Stimulated activated effector memory CD8-positive, alpha-beta T cell treated with anti-CD3 and anti-CD28 coated beads, Interleukin-12 subunit alpha, Interleukin-12 subunit beta, amount 100 ng/mL, for 72 hours (primary cell): ENCODE data around the gene TMEM43.

ENCODE experiments used
- ATAC-seq: fragments of 150-1000 bp; cut with Tn5 transposase; 2 replicates; pipeline ENCODE4 v1.10.0; 2021
- DNase-seq, 2 donors: peaks; one replicate each; pipeline ENCODE4 v3.0.0; 2021 to 2022; ENCODE audit warnings: low spot score in 2 of 2
- H3K27ac Mint-ChIP-seq: one replicate; pipeline ENCODE4 v1.8.0; 2022; ENCODE audit warnings: mild to moderate bottlenecking, mixed read lengths
- H3K36me3 Mint-ChIP-seq: one replicate; pipeline ENCODE4 v1.8.0; 2022; ENCODE audit warnings: mild to moderate bottlenecking, mixed read lengths
- H3K4me1 Mint-ChIP-seq: one replicate; pipeline ENCODE4 v1.8.0; 2022; ENCODE audit warnings: mixed read lengths
- H3K4me3 Mint-ChIP-seq: one replicate; pipeline ENCODE4 v1.8.0; 2022; ENCODE audit warnings: mild to moderate bottlenecking, mixed read lengths
- H3K9me3 Mint-ChIP-seq: one replicate; pipeline ENCODE4 v1.8.0; 2022; ENCODE audit warnings: mixed read lengths

Gene TMEM43

DNA sequence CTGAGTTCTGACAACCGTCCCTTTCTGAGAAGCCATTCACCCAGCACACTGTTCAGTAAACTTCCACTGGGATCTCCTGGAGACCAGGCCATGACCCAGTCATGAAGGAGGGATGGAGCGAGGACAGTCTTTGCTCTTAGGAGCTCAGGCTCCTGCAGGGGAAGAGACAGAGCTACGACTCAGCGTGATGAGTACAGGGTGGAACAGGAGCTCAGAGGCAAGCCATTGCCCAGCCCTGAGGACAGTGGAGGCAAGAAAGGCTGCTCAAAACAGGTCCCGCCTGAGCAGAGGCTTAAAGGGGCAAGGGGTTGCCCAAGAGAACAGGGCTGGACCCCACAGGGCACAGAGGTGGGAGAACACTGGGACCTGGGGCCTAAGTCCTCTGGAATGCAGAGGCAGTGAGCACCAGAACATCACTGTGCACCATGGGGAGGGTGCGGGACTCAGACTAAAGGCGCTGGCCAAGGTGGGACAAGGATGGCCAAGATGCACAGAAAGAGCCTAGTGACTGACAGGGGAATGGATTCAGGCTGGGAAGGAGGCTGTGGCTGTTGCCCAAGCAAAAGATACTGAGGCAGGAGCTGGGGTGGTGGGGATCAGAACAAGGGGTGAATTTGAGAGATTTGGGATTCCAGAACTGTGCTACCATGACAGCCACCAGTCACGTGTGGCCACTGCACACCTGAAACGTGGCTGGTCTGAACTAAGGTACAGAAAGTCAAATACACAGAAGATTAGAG lies 25.8 kb downstream of the TMEM43 start:
- DNase-seq, result no peak
- H3K9me3 Mint-ChIP-seq, result no peaks in the 10 kb centered on the region
- H3K4me3 Mint-ChIP-seq, result no peak overlapping the region
- H3K27ac Mint-ChIP-seq, result peak overlapping the region; percentile 72
- H3K4me1 Mint-ChIP-seq, result peaks cover 19% of the 10 kb centered on the region
- no peak for ATAC-seq
- H3K36me3 Mint-ChIP-seq, result peaks cover 68% of the 10 kb centered on the region

DNA sequence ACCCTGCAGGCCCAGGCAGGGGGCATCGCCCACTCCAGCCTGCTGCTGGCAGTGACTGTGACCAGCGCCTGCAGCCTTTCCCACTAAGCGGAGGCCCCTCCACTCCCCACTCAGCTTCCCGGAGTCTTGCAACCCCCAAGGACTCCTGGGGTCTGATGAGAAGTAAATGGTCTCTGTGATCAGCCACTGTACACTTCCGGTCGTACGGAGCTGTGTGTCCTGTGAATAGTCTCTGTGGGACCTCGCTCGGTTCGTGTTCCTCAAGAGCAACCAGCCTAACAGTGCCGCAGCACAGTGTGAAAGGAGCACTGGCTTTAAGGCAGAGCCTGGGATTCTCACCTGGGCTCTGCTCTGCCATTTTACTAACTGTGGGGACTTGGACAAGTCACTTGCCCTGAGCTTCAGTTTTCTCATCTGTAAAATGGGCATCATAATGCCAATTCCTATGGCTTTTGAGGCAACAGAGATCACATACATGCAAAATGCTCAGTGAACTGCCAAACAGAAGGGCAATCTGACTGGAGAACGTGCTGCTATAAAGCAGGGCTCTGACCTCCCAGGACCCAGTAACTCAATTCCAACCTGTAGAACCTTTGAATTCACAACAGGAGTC lies 26.7 kb downstream of the TMEM43 start:
- H3K36me3 Mint-ChIP-seq, result peaks cover 77% of the 10 kb centered on the region
- DNase-seq (no peak), ATAC-seq (no peak)
- H3K27ac Mint-ChIP-seq, result peak overlapping the region; percentile 72
- H3K9me3 Mint-ChIP-seq, result no peaks in the 10 kb centered on the region
- H3K4me1 Mint-ChIP-seq, result peaks cover 10% of the 10 kb centered on the region
- no peak overlapping the region for H3K4me3 Mint-ChIP-seq

DNA sequence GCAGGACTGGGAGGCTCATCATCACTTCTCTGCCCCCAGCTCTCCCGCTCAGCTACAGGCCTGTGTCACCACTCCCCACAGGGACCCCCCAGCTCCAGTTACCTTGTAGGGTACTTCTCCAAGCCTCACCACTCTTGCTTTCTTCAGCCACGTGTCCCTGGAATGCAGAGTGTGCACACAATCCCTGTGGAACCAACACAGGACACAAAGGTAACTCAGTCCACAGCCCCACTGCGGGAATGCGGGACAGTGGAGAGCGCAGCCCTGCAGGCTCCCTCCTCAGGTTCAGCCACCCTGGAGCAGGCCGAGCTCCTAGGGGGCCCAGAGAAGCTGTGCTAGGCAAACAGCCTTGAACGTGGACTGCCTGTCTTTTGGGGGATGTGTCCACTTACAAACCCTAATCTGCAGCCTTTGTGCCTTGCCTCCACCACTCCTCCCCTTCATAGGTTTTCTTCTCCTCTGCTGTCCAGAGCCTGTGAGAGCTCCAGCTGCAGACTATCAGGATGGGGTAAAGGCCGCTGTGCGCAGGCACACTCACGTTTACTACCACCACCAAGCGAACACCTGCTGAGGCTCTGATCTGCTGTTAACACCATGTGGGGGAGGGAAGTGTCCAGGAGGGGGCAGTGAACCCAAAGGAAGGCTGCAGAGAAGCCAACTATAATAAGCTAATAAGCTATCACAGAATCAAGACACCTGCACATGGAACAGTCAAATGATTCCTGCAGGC lies 27.5 kb downstream of the TMEM43 start:
- Mint-ChIP-seq H3K36me3 (peaks cover 81% of the 10 kb centered on the region), H3K27ac (peak overlapping the region; percentile 63)

DNA sequence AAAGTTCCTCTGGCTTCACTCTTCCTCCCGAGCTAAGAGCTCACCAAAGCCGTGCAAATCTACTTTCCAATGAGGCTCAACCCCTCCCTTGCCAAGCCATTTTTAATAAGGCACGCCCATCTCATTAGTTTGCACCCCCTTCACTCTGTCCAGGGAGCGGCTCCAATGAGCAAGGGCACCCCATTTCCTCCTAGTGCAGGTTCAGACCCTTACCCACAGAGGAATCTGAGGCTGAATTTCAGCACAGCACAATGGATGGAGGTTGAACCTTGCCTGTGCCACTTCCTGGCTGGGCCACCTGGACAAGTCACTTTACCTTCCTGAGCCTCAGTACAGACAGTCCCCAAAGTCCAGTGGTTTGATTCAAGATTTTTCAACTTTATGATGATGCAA lies 28.1 kb downstream of the TMEM43 start:
- H3K36me3 Mint-ChIP-seq, result peaks cover 81% of the 10 kb centered on the region

More for the DNA sequence above, 27.5 kb downstream of the TMEM43 start:
- ATAC-seq, result no peak
- Mint-ChIP-seq H3K4me1 (peaks cover 9% of the 10 kb centered on the region), H3K4me3 (no peak overlapping the region), H3K9me3 (no peaks in the 10 kb centered on the region)
- DNase-seq, result no peak

DNA sequence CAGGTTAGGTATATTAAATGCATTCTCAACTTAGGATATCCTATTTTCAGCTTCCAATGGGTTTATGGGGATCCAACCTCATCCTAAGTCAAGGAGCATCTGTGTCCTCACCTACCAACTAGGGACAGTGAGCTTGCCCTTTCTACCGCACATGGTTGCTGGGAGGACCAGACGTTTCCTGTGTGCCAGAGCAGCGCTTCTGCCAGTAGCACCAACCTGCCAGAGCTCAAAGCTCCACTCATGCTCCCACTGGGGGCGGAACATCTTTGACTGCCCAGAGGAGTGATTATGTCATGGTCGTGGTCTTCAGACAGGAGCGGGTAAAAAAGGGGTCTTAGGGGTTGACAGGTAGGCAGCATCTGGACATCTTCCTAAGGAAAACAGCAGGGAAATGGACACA lies 28.8 kb downstream of the TMEM43 start:
- DNase-seq, result no peak
- Mint-ChIP-seq H3K4me3 (no peak overlapping the region), H3K9me3 (no peaks in the 10 kb centered on the region), H3K36me3 (peaks cover 81% of the 10 kb centered on the region), H3K4me1 (peaks cover 15% of the 10 kb centered on the region), H3K27ac (peak overlapping the region; percentile 24)
- no peak for ATAC-seq

More for the DNA sequence above, 28.1 kb downstream of the TMEM43 start:
- Mint-ChIP-seq H3K4me1 (peaks cover 10% of the 10 kb centered on the region), H3K27ac (peak overlapping the region; percentile 63), H3K9me3 (no peaks in the 10 kb centered on the region), H3K4me3 (no peak overlapping the region)
- DNase-seq (no peak), ATAC-seq (no peak)

DNA sequence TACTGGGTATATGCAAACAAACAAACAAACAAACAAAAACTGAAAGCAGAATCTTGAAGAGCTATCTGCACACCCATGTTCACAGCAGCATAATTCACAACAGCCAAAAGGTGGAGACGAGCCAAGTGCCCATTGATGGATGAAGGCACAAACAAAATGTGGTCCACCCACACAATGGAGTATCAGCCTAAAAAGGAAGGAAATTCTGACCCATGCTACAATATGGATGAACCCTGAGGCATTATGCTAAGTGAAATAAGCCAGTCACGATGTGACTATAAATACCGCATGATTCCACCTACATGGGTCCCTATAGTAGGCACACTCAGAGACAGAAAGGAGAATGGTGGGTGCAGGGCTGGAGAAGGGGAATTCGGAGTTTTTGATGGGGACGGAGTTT lies 29.4 kb downstream of the TMEM43 start:
- H3K4me3 Mint-ChIP-seq, result no peak overlapping the region
- ATAC-seq, result no peak
- no peaks in the 10 kb centered on the region for H3K9me3 Mint-ChIP-seq
- H3K4me1 Mint-ChIP-seq, result peaks cover 15% of the 10 kb centered on the region
- peaks cover 84% of the 10 kb centered on the region for H3K36me3 Mint-ChIP-seq
- H3K27ac Mint-ChIP-seq, result peak overlapping the region; percentile 24
- DNase-seq, result no peak

DNA sequence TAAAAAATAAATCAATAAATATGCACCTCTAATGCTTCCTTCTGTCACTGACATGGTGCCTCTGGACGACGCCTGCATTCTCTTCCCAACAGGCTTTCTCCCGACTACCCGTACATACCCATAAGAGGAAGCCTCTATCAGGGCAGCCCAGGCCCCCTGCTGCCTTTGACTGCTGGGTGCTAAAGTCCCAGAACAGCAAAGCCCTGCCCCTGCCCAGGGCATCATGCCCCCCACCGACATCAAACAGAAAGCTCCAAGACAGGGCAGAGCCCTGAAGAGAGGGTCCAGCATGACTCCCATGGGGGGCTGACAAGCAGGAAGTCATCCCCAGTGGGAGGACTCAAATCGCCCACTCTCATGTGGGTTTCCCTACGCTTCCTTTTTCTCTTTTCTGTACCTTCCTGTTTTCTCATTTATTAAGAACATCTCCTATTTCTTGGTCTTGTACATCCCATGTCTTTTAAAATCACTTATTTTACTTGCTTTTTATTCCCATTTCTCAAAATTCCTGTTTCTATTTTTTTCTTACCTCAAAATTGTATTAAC lies 30.1 kb downstream of the TMEM43 start:
- DNase-seq, result no peak
- ATAC-seq, result no peak
- no peak overlapping the region for H3K27ac Mint-ChIP-seq
- peaks cover 15% of the 10 kb centered on the region for H3K4me1 Mint-ChIP-seq
- H3K4me3 Mint-ChIP-seq, result no peak overlapping the region
- H3K9me3 Mint-ChIP-seq, result no peaks in the 10 kb centered on the region
- peaks cover 87% of the 10 kb centered on the region for H3K36me3 Mint-ChIP-seq

DNA sequence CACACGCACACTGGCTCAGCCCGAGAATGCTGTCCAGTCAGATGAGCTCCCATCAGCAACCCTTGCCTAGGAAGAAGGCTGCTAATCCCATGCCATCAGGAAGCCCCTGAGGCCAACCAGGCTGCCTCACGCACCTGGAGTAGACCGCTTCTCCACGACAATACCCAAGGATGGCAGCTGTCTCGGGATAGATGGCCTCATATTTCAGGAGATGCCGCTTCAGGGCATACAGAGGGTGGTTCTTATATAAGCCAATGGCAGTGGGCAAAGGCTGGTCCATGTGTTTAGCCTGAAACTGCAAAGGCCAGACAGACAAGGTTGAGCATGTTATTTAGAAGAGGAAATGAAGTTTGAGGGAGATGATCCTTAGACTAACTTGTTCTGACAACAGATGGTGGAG lies 31.3 kb downstream of the TMEM43 start:
- Mint-ChIP-seq H3K4me3 (no peak overlapping the region), H3K36me3 (peaks cover 90% of the 10 kb centered on the region), H3K27ac (no peak overlapping the region), H3K9me3 (no peaks in the 10 kb centered on the region), H3K4me1 (peaks cover 15% of the 10 kb centered on the region)
- ATAC-seq (no peak), DNase-seq (no peak)

DNA sequence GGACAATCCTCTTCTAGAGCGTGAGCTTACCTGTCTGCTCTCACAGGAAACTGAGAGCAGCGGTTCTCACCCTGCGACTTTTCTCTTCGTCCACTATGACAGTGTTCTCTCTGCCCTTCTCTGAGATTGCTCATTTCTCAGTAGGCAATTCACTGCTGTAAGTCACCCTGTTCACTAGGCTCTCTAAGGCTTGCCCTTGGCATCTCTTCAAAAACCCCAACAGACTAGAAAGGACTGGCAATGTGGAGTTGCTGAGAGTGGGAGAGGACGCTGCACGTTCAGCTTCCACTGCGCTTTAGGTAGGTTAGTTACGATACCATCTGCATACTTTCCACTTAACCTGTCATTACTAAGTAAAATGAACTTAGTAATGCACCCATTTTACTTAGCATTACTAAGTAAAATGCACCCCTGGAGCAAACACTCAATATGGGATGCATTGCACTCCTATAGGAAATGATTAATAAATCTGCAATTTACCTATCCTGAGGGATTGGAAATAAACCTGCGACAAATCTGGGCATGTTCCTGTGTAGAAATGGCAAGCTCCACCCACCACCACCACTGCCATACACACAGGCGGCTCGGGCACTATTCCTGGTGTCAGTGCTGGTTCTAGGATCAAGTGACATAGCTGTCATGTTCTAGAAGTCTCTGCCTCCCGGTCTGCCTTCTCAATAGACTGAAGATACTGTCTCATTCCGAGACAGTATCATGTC lies 32.1 kb downstream of the TMEM43 start:
- Mint-ChIP-seq H3K36me3 (peaks cover 98% of the 10 kb centered on the region), H3K4me3 (no peak overlapping the region), H3K27ac (peak overlapping the region; percentile 60), H3K4me1 (peaks cover 15% of the 10 kb centered on the region), H3K9me3 (peaks cover 4% of the 10 kb centered on the region)
- ATAC-seq (no peak), DNase-seq (no peak)

DNA sequence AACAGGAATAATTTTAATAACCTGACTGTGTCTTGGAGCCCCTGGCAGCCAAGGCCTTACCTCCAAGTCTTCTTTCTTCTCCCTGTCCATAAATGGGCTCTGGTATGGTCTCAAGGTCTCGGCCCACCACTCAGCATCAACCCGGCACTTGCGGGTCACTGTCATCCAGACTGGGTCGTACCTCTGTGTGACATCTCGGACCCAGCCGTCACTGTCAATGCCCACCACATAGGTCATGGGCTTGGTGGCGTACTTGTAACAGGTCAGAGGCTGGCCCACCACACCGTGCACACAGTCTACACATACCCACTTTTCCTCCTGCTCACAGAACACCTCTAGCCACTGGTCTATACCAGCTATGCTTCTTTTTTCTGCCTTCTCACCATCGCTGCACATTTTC lies 33.1 kb downstream of the TMEM43 start:
- H3K4me1 Mint-ChIP-seq, result peaks cover 15% of the 10 kb centered on the region
- peak overlapping the region; percentile 65 for H3K27ac Mint-ChIP-seq
- H3K9me3 Mint-ChIP-seq, result peaks cover 7% of the 10 kb centered on the region
- no peak for ATAC-seq
- H3K36me3 Mint-ChIP-seq, result peaks cover 98% of the 10 kb centered on the region
- H3K4me3 Mint-ChIP-seq, result no peak overlapping the region
- DNase-seq, result peak in 1 of 2 donors; percentile 40

DNA sequence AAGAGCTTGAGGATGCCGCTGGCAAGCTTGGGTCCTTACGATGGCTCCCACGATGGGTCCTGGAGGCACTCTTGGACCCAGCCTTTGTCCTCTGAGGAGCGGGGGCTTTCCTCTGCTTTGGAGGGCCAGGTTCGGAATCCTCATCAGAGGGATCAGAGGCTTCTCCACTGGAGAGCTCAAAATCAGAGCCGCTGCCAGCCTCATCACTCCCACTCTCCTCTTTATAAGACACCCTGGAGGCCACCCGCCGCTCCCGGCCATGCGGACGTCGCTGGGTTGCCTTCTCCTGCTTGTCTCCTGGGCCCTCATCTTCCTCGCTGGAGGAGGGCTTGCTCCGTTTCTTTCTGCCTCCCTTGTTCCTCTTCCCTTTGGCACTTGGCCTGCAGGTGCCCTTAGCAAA lies 33.5 kb downstream of the TMEM43 start:
- DNase-seq (peak in 1 of 2 donors; percentile 26), ATAC-seq (no peak)
- Mint-ChIP-seq H3K4me3 (no peak overlapping the region), H3K36me3 (peaks cover 100% of the 10 kb centered on the region), H3K27ac (peak overlapping the region; percentile 65), H3K9me3 (peaks cover 7% of the 10 kb centered on the region), H3K4me1 (peaks cover 15% of the 10 kb centered on the region)

DNA sequence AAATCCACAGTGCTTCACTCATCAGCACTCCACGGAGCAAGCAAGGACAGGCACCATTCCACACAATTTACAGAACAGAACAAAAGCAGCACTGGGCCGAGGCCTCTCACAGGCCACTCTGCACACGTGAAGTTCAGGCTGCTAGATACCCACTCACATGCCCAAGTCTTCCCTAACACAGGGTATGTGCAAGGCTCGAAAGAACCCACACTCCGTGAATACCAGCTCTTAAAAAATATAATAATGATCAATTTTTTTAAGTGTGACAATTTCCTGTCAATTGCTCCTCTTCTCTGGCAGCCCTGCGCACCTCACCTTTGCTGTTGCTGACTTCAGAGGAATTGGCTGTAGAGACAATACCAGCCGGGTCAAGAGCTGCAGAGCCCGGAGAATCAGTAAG lies 34.6 kb downstream of the TMEM43 start:
- Mint-ChIP-seq H3K36me3 (peaks cover 100% of the 10 kb centered on the region), H3K4me1 (peaks cover 6% of the 10 kb centered on the region), H3K4me3 (no peak overlapping the region), H3K9me3 (peaks cover 7% of the 10 kb centered on the region), H3K27ac (no peak overlapping the region)
- DNase-seq (no peak), ATAC-seq (no peak)

DNA sequence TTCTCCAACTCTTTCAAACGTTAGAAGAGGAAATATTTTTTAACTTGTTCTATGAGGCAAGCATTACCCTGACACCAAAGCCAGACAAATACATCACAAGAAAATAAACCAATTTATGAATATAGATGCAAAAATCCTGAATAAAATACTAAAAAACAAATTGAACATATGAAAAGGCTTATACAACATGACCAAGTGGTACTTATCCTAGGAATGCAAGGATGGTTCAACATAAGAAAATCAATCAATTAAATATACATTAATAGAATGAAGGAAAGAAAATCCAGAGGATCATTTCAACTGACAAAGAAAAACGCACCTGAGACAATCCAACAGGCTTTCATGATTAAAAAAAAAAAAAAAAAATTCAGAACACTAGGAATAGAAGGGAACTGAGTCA lies 36.4 kb downstream of the TMEM43 start:
- Mint-ChIP-seq H3K9me3 (peaks cover 7% of the 10 kb centered on the region), H3K27ac (no peak overlapping the region), H3K4me1 (peaks cover 10% of the 10 kb centered on the region), H3K36me3 (peaks cover 100% of the 10 kb centered on the region), H3K4me3 (no peak overlapping the region)
- DNase-seq (no peak), ATAC-seq (no peak)

DNA sequence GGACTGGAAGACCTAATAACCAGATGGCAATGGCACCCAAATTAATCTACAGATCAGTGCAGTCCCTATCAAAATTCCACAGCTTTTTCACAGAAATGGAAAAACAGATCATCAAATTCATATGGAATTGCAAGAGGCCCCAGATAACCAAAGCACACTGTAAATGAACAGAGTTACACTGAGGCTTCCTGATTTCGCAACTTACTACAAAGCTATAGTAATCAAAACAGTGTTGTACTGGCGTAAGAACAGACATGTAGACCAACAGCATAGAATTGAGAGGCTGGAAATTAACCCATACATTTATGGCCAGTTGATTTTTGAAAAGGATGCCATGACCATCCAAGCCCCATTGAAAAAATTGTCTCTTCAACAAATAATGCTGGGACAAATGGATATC lies 37.3 kb downstream of the TMEM43 start:
- H3K4me1 Mint-ChIP-seq, result peaks cover 15% of the 10 kb centered on the region
- peaks cover 7% of the 10 kb centered on the region for H3K9me3 Mint-ChIP-seq
- H3K27ac Mint-ChIP-seq, result no peak overlapping the region
- no peak for DNase-seq
- peaks cover 100% of the 10 kb centered on the region for H3K36me3 Mint-ChIP-seq
- no peak for ATAC-seq
- H3K4me3 Mint-ChIP-seq, result no peak overlapping the region
